K562 (cell line): ENCODE results near the gene PHYKPL. TPM values are rescaled to one million over a fixed set of nuclear protein-coding genes. Genes with fewer than 3 reads are reported as not detected.

Experiments used
- BRD4 ChIP-seq: fragments of 200-600 bp; sonication (generic); IDR thresholded peaks from 2 replicates; pipeline ENCODE4 v1.6.1; 2017; ENCODE audit warnings: inconsistent platforms
- DDX20 ChIP-seq: fragments of 450-650 bp; IDR thresholded peaks from 2 replicates; pipeline ENCODE4 v1.6.1; 2016; ENCODE audit warnings: missing genetic modification characterization, low read depth, mild to moderate bottlenecking, missing compliant biosample characterization, moderate library complexity
- HEY1 ChIP-seq: fragments of 250-450 bp; sonication (Bioruptor Pico); IDR thresholded peaks from 2 replicates; pipeline ENCODE4 v1.5.0; 2020; ENCODE audit warnings: mild to moderate bottlenecking, moderate library complexity, borderline replicate concordance
- LCOR ChIP-seq: sonication (generic); formaldehyde crosslinking; IDR thresholded peaks from 2 replicates; pipeline ENCODE4 v1.8.0; 2022; ENCODE audit warnings: mild to moderate bottlenecking, missing genetic modification reagents
- NCOA1 ChIP-seq: fragments of 450-650 bp; IDR thresholded peaks from 2 replicates; pipeline ENCODE4 v1.6.1; 2016; ENCODE audit warnings: low read depth
- PYGO2 ChIP-seq: fragments of 450-650 bp; IDR thresholded peaks from 2 replicates; pipeline ENCODE4 v1.6.1; 2016; ENCODE audit warnings: mild to moderate bottlenecking, missing genetic modification characterization, moderate library complexity, missing compliant biosample characterization
- SIN3B ChIP-seq: fragments of 450-650 bp; IDR thresholded peaks from 2 replicates; pipeline ENCODE4 v1.6.1; 2017; ENCODE audit warnings: low read depth, mild to moderate bottlenecking, moderate library complexity
- SNIP1 ChIP-seq: fragments of 450-650 bp; IDR thresholded peaks from 2 replicates; pipeline ENCODE4 v1.7.1; 2017; ENCODE audit warnings: low read depth, mild to moderate bottlenecking
- STAT5B ChIP-seq: fragments of 250-450 bp; sonication (Bioruptor Pico); IDR thresholded peaks from 2 replicates; pipeline ENCODE4 v1.8.0; 2021; ENCODE audit warnings: mild to moderate bottlenecking, inconsistent platforms
- ZNF3 ChIP-seq: fragments of 250-450 bp; sonication (Bioruptor Pico); IDR thresholded peaks from 2 replicates; pipeline ENCODE4 v1.5.0; 2021; ENCODE audit warnings: mild to moderate bottlenecking, moderate library complexity
- ZNF354B ChIP-seq: fragments of 250-450 bp; sonication (Bioruptor Pico); IDR thresholded peaks from 2 replicates; pipeline ENCODE4 v1.4.0; 2020
- ZNF407 ChIP-seq: fragments of 450-650 bp; IDR thresholded peaks from 2 replicates; pipeline ENCODE4 v1.6.1; 2016; ENCODE audit warnings: low read depth
- ZNF584 ChIP-seq: fragments of 200-800 bp; sonication (Bioruptor generic); IDR thresholded peaks from 2 replicates; pipeline ENCODE4 v1.6.1; 2016; ENCODE audit warnings: low read depth, mild to moderate bottlenecking, missing genetic modification characterization, missing compliant biosample characterization
- ZNF77 ChIP-seq: fragments of 250-450 bp; sonication (Bioruptor Pico); IDR thresholded peaks from 2 replicates; pipeline ENCODE4 v1.5.0; 2020
- ZNF778 ChIP-seq: fragments of 450-650 bp; formaldehyde crosslinking; IDR thresholded peaks from 2 replicates; pipeline ENCODE4 v1.4.0; 2020; ENCODE audit warnings: mild to moderate bottlenecking, moderate library complexity
- ZSCAN32 ChIP-seq: fragments of 450-650 bp; formaldehyde crosslinking; IDR thresholded peaks from 2 replicates; pipeline ENCODE4 v1.4.0; 2020; ENCODE audit warnings: mild to moderate bottlenecking, moderate library complexity
- polyA plus RNA-seq, 8 experiments: library from polyadenylated mRNA; depleted of rRNA in 4 of 8; stranded (reverse) in 5 of 8; unstranded in 3 of 8; fragments of >200 nt; fragmentation: Nextera tagmentation in 2 of 8; fragmentation: Illumina TruSeq in 1 of 8; extraction: Ambion mirVana in 2 of 8; extraction: Trizol in 1 of 8; gene quantifications; 2 replicates each; pipeline versions ENCODE4 v1.2.1 to v1.2.3, GENCODE V29; 2011 to 2014; ENCODE audit warnings: inconsistent platforms in 1 of 8, missing spikeins in 1 of 8
- total RNA-seq, 7 experiments: library from RNA; depleted of rRNA in 6 of 7; stranded (reverse); fragments of >200 nt in 6 of 7; fragmentation: Illumina TruSeq in 2 of 7; extraction: Trizol in 2 of 7; gene quantifications; 2 replicates each; pipeline versions ENCODE4 v1.2.1 to v1.2.3, GENCODE V29; 2011 to 2021; ENCODE audit warnings: low replicate concordance in 1 of 7

PHYKPL gene
- total and polyA plus RNA-seq, 9 of the 15 experiments (the other 6 are each of a cell fraction or from before 2014, with no cell fraction given), result 4.7 to 34.7 (median 18.6) TPM

- TF ChIP-seq ZNF407, result no peak
- no peak for TF ChIP-seq NCOA1
- no peak for TF ChIP-seq ZNF778 (CRISPR knock-in tag)
- no peak for TF ChIP-seq ZSCAN32 (CRISPR knock-in tag)
- no peak for TF ChIP-seq PYGO2
- TF ChIP-seq ZNF77, result no peak
- no peak for TF ChIP-seq ZNF584 (CRISPR knock-in tag)
- no peak for TF ChIP-seq HEY1 (CRISPR knock-in tag)
- no peak for TF ChIP-seq STAT5B
- no peak for TF ChIP-seq SIN3B
- TF ChIP-seq ZNF3 (CRISPR knock-in tag), result no peak
- no peak for TF ChIP-seq ZNF354B (CRISPR knock-in tag)
- TF ChIP-seq BRD4, result no peak
- TF ChIP-seq LCOR (CRISPR knock-in tag), result no peak
- no peak for TF ChIP-seq DDX20 (tag)
- TF ChIP-seq SNIP1, result no peak
Measured at GRCh38 chr5:178236679-178237078, 4.1 kb upstream of the PHYKPL start (continued).
